Posterior cingulate gyrus (tissue), 11 donors: ENCODE data around the gene GDPD5.
A peak's percentile ranks its signal among the peaks of the same experiment; 100 is the strongest.

Experiments used
- DNase-seq, 10 donors: peaks; one replicate each; pipeline versions ENCODE4 v3.0.0 to v3.0.0-alpha.2; 2020 to 2021; ENCODE audit warnings: mixed read lengths in 3 of 10
- intact Hi-C: fragments of 100-400 bp; cut with DNase I; formaldehyde crosslinking; loops from one replicate; pipeline ENCODE4 v1.15.1; 2023

Gene GDPD5

GRCh38 chr11:75518771-75519653 is 6.7 kb downstream of the GDPD5 start:
- no peak for DNase-seq
- intact Hi-C loops: no loop called here

GRCh38 chr11:75518204-75518549 is 7.6 kb downstream of the GDPD5 start:
- intact Hi-C loops: no loop called here
- DNase-seq: no peak

- intact Hi-C loops: no loop called here
- no peak for DNase-seq
Measured at GRCh38 chr11:75516886-75517285, 8.9 kb downstream of the GDPD5 start.

GRCh38 chr11:75516140-75516539 is 9.6 kb downstream of the GDPD5 start:
- intact Hi-C loops: no loop called here
- DNase-seq: no peak

- intact Hi-C loops: no loop called here
- DNase-seq: no peak
Measured at GRCh38 chr11:75514596-75514995, 11.1 kb downstream of the GDPD5 start.

GRCh38 chr11:75513250-75513649 is 12.5 kb downstream of the GDPD5 start:
- intact Hi-C loops: no loop called here
- no peak for DNase-seq

- DNase-seq: no peak
- intact Hi-C loops: no loop called here
Measured at GRCh38 chr11:75510723-75511019, 15.1 kb downstream of the GDPD5 start.

- intact Hi-C loops: no loop called here
Measured at GRCh38 chr11:75510004-75510722, 15.6 kb downstream of the GDPD5 start.

GRCh38 chr11:75509020-75509720 is 16.6 kb downstream of the GDPD5 start:
- no peak for DNase-seq
- intact Hi-C loops: no loop called here

More at GRCh38 chr11:75510004-75510722, 15.6 kb downstream of the GDPD5 start:
- no peak for DNase-seq

GRCh38 chr11:75508051-75508561 is 17.6 kb downstream of the GDPD5 start:
- intact Hi-C loops: no loop called here
- DNase-seq: no peak

- intact Hi-C loops: no loop called here
- no peak for DNase-seq
Measured at GRCh38 chr11:75507571-75507970, 18.2 kb downstream of the GDPD5 start.

GRCh38 chr11:75506827-75507226 is 18.9 kb downstream of the GDPD5 start:
- intact Hi-C loops: no loop called here
- DNase-seq: no peak

- DNase-seq: no peak
- intact Hi-C loops: no loop called here
Measured at GRCh38 chr11:75505916-75506692, 19.6 kb downstream of the GDPD5 start.

- DNase-seq: no peak
- intact Hi-C loops: no loop called here
Measured at GRCh38 chr11:75504501-75504900, 21.2 kb downstream of the GDPD5 start.

GRCh38 chr11:75503531-75504099 is 22.1 kb downstream of the GDPD5 start:
- intact Hi-C loops: no loop called here
- DNase-seq: no peak

- peak in 1 of 10 donors; percentile 30 for DNase-seq
- intact Hi-C loops: no loop called here
Measured at GRCh38 chr11:75502138-75502537, 23.6 kb downstream of the GDPD5 start.

GRCh38 chr11:75500742-75501141 is 25.0 kb downstream of the GDPD5 start:
- DNase-seq: no peak
- intact Hi-C loops: no loop called here

GRCh38 chr11:75499423-75500190 is 26.1 kb downstream of the GDPD5 start:
- intact Hi-C loops: no loop called here
- DNase-seq: peak in 1 of 10 donors; percentile 33

GRCh38 chr11:75498556-75499255 is 27.0 kb downstream of the GDPD5 start:
- intact Hi-C loops: no loop called here
- DNase-seq: no peak
